GM19351 (cell line): Measurements from ENCODE around the gene EMD.
"Not testable (repeated sequence)": the region's sequence is repeated elsewhere in the genome, so short reads cannot be mapped to it uniquely, and the experiment has no call there.

ENCODE experiments used
- ATAC-seq: cut with Tn5 transposase; IDR thresholded peaks from one replicate; pipeline ENCODE4 v1.9.1; 2021; ENCODE audit warnings: mild to moderate bottlenecking, moderate library complexity; ENCODE audit not compliant: unreplicated experiment

EMD gene

GRCh38 chrX:154371017-154371788, 7.9 kb upstream of the EMD start:
- ATAC-seq = peak; percentile 54

GRCh38 chrX:154371789-154372300, 7.2 kb upstream of the EMD start:
- peak; percentile 7 for ATAC-seq

DNA sequence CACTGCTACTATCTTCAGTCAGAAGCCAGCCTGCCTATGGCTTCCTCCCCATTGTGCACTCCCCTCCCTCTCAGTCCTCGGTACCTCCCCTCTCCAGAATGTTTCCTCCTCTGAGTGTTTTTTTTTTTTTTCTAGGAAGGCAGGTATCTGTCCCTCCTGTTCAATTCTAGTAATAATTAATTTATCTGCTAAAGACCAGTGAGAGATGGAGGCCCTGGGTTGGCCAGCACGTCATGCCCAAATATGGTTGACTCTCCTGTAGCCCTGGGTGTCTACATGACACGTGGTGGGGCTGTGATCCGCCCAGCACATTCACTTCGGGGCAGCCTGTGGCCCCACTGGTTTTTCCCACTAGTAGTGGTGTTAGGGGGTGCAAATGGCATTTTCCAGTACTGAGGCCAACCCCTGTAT, 6.5 kb upstream of the EMD start:
- no peak for ATAC-seq

GRCh38 chrX:154373340-154374306, 5.5 kb upstream of the EMD start:
- no peak for ATAC-seq

GRCh38 chrX:154374313-154375155, 4.6 kb upstream of the EMD start, which contains the start of gene FLNA:
Gene FLNA (minus strand): TSS chrX:154374634. CDS start chrX:154371245, 3,389 bp downstream.
- no peak for ATAC-seq

- ATAC-seq = no peak
These were observed 4.0 kb upstream of the EMD start for GRCh38 chrX:154375156-154375504.

DNA sequence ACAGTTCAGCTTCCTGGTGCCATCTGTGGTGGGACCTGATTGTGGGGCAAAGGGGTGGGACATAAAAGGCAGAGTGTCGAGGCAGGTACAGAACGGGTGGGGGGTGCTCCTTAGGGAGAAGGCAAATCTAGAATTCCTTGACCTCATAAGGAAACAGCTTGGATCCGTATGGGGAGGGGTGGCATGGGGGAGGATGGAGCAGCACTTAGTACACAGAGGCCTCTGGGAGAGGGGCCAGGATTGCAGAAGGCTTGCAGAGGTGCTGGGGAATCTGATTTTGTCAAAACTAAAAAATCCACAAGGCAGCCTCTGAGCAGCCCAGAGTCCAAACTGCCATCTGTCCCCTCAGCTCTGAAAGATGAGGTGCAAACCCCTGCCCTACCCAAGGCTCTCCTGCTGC, 2.3 kb upstream of the EMD start:
- ATAC-seq = no peak

DNA sequence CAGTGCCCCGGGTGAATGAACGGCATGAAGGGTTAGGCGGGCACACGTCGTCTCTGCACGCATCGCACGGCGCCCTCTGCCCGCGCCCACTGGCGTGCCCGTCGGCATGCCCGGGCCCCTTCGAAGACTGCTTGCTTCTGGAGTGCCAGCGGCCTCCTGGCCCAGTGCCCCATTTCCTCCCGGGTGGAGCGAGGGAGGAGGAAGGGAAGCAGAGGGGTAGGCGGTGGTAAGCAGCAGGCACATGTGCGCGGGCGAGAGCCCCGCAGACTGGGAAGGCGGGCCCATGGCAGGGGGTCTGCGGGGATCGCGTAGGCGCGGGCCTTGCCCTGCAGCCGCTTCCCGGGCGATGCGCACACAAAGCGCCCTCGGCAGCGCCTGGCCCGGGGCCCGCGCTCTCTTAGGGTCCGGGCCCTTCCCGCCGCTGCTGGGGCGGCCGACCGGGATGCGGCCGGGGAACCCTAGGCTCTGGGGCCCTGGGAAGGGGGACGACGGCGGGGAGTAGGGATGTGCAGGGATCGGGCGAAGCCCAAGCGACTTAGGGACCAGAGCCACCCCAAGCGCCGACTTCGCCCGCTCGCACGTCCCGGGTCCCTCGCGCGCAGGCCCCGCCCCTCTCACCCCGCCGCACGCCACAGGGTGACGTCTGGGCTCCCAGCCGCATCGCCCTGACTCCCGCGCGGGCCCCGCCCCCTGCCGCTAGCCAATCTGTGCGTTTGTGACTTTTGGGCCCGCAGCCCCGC, 866 bp upstream of the EMD start:
- ATAC-seq = peak; percentile 0

DNA sequence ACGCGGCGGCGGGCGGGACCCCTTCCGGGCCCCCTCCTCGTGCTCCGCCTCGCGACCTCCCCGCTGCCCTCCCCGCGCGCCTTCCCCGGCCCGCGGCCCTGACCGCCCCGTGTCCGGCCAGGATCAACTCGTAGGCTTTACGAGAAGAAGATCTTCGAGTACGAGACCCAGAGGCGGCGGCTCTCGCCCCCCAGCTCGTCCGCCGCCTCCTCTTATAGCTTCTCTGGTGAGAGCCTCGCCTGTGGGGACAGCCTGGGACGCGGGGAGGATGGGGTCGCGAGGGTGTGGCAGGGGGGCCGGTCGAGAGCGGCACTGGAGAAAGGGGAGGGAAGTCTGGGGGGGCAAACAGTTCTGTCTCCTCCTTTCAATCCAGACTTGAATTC, 465 bp downstream of the EMD start:
- ATAC-seq = no peak

DNA sequence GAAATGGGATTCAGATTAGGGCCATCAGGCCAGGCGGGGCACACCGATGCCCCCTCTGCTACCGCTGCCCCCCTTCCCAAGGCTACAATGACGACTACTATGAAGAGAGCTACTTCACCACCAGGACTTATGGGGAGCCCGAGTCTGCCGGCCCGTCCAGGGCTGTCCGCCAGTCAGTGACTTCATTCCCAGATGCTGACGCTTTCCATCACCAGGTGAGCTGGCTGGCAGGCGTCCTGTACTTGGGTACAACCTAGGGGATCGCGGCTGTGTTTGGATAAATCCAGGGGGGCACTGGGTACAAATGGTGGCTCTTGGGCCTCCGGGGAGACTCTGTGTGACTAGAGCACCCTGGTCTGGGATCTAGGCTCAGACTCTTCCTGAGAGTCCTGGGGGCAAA, 1.1 kb downstream of the EMD start:
- ATAC-seq = no peak

GRCh38 chrX:154380787-154381186, 1.7 kb downstream of the EMD start:
- ATAC-seq = no peak

DNA sequence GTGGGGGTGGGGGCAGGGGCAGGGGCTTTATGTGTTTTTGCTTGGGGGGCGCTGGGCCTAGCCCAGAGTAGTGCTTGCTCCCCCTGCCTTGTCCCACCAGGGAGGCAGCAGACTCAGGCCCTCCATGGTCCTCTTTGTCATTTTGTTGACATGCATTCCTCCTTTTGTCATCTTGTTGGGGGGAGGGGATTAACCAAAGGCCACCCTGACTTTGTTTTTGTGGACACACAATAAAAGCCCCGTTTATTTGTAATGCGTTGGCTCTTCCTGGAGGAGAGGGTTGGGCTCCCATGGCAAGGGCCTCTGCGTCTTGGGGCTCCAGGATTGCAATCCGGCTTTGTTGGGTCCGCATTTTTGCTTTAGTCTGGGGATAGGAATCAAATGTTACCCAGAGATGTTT, 2.2 kb downstream of the EMD start:
- ATAC-seq = no peak

DNA sequence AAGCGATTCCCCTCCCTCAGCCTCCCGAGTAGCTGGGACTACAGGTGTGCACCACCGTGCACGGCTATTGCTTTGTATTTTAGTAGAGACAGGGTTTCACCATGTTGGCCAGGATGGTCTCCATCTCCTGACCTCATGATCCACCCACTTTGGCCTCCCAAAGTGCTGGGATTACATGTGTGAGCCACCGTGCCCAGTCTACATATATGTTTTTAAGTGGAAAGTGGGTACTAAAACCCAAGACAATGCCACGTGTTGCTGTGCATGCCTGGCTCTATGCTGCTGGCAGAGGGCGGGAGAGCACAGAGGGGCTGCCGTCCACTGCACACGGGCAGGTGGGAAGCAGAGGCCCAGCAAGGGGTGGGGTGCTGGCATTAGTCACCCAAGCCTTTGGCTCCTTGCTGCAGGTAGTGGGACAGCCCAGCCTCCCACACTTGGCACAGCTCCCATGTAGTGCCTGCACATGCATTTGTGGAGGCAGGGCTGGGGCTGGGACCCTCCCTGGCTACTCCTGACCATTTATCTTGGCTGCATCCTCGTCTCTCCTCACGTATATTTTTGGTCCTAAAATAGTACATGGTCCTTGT, 3.5 kb downstream of the EMD start:
- ATAC-seq = no peak

- ATAC-seq = no peak
These were observed 4.5 kb downstream of the EMD start for GRCh38 chrX:154383359-154384283.

DNA sequence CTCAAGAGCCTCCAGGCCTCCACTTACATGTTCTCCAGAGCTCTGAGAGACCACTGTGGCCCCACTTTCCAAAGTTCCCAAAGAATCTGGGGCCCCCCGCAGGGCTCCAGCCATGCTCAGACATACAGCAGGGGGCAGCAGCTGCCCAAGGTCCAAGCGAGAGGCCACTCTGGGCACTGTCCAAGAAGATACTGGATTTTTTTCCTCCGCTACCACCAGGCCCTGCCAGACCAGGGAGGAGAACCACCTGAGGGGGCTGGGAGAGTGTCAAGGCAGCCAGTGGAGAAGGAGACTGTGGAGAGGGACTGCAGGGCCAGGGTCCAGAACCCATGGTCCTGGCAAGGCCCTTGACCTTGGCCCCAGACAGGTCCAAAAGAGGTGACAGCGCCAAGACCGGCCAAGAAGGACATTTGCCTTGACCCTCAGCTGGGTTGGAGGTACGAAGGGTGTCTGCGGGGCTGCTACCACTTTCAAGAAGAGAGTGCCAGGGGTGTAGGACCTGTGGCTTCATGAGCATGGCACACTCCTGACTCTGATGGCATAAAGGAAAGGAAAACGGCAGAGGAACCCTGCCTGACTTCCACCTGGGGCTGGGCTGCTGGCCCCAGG, 5.3 kb downstream of the EMD start:
- no peak for ATAC-seq

DNA sequence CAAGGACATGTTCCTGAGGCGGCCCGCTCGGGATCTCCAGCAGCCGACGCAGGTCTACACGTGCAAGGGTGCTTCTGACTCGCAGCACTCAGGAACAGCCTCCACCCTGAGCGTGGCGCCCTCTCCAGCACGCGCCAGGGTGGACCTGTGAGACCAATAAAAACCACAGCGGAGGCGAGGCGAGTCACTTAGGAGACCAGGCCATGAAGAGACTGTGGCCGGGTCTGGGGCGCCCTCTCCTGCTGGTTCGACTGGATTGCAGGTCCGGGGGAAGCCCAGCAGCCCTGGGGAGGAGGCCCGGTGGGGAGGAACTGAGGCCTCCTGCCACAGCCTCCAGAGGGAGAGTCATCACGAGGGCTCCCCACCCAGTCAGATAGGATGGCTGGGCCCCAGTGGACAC, 9.0 kb downstream of the EMD start:
- ATAC-seq = peak; percentile 33

GRCh38 chrX:154388649-154389048, 9.6 kb downstream of the EMD start:
- not testable (repeated sequence) for ATAC-seq
